Central memory CD4-positive, alpha-beta T cell (primary cell): ENCODE data around the gene WWOX.

ENCODE experiments used
- DNase-seq: peaks from one replicate; pipeline ENCODE4 v3.0.0; 2022

The WWOX gene

GRCh38 chr16:78364556-78364880 is 265.1 kb downstream of the WWOX start:
- DNase-seq, result no peak

GRCh38 chr16:78365366-78365765 is 265.9 kb downstream of the WWOX start:
- DNase-seq, result no peak

- DNase-seq, result no peak
These were observed 269.0 kb downstream of the WWOX start for GRCh38 chr16:78368121-78369102.

- DNase-seq, result no peak
These were observed 272.8 kb downstream of the WWOX start for GRCh38 chr16:78372277-78372676.

GRCh38 chr16:78375055-78375679 is 275.7 kb downstream of the WWOX start:
- DNase-seq, result no peak

GRCh38 chr16:78376452-78376851 is 277.0 kb downstream of the WWOX start:
- no peak for DNase-seq

- DNase-seq, result no peak
These were observed 277.9 kb downstream of the WWOX start for GRCh38 chr16:78377312-78377711.

- no peak for DNase-seq
These were observed 281.6 kb downstream of the WWOX start for GRCh38 chr16:78381060-78381459.

GRCh38 chr16:78383118-78383517 is 283.7 kb downstream of the WWOX start:
- no peak for DNase-seq

- no peak for DNase-seq
These were observed 285.8 kb downstream of the WWOX start for GRCh38 chr16:78385086-78385805.

GRCh38 chr16:78386557-78387324 is 287.3 kb downstream of the WWOX start:
- DNase-seq, result no peak

- DNase-seq, result no peak
These were observed 289.6 kb downstream of the WWOX start for GRCh38 chr16:78389009-78389498.

- no peak for DNase-seq
These were observed 290.6 kb downstream of the WWOX start for GRCh38 chr16:78390092-78390491.

- DNase-seq, result no peak
These were observed 291.3 kb downstream of the WWOX start for GRCh38 chr16:78390508-78391324.

GRCh38 chr16:78392585-78393195 is 293.2 kb downstream of the WWOX start:
- no peak for DNase-seq

- no peak for DNase-seq
These were observed 295.6 kb downstream of the WWOX start for GRCh38 chr16:78395035-78395434.

GRCh38 chr16:78396046-78396445 is 296.6 kb downstream of the WWOX start:
- DNase-seq, result no peak

- no peak for DNase-seq
These were observed 297.2 kb downstream of the WWOX start for GRCh38 chr16:78396673-78397072.

- DNase-seq, result no peak
These were observed 299.9 kb downstream of the WWOX start for GRCh38 chr16:78399384-78399783.

- no peak for DNase-seq
These were observed 303.4 kb downstream of the WWOX start for GRCh38 chr16:78402833-78403232.

GRCh38 chr16:78405040-78405439 is 305.6 kb downstream of the WWOX start:
- no peak for DNase-seq
